T47D (cell line): Measurements from ENCODE around the gene SUN1.

Experiments used
- DNase-seq, 2 experiments: peaks; one replicate each; pipeline versions ENCODE4 v3.0.0 to v3.0.0-alpha.2; 2011 to 2012; ENCODE audit warnings: low read depth in 1 of 2, low spot score in 1 of 2
- JUND ChIP-seq: IDR thresholded peaks from 2 replicates; pipeline ENCODE4 v1.6.1; 2012; ENCODE audit warnings: low read depth
- in situ Hi-C: cut with HindIII; loops from 2 replicates; pipeline ENCODE4 v1.10.0; 2016; ENCODE audit warnings: low sequenced_read_pairs, low pct_unique_long_range_greater_than_20kb

SUN1 gene

DNA sequence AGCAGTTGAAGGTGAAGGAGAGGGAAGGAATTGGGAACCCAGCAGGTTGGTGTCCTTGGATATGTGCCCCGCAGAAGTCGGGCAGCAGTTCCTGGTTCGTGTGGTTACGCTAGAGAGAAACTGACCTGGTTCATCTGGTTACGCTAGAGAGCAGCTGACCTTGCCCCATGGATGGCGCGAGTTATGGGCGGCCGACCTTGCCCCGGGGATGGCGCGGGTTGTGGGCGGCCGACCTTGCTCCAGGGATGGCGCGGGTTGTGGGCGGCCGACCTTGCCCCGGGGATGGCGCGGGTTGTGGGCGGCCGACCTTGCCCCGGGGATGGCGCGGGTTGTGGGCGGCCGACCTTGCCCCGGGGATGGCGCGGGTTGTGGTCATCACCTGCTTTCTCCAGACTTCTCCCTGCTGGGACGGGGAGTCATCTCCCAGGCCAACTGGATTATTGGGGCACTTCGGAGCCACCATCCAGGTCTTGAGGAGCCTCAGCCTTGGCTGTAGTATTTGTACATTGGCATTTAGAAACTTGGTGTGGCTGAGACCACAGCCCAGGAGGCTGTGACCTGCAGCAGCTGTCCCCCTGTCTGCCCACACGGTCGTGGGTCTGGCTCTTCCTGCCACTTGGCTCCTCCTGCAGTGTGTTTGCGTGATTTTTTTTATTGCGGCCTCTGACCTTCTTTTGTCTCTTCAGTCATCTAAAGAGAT lies 50.2 kb downstream of the SUN1 start:
- in situ Hi-C loops: no loop called here
- no peak for TF ChIP-seq JUND
- DNase-seq: peak in 1 of 2 experiments; percentile 80

DNA sequence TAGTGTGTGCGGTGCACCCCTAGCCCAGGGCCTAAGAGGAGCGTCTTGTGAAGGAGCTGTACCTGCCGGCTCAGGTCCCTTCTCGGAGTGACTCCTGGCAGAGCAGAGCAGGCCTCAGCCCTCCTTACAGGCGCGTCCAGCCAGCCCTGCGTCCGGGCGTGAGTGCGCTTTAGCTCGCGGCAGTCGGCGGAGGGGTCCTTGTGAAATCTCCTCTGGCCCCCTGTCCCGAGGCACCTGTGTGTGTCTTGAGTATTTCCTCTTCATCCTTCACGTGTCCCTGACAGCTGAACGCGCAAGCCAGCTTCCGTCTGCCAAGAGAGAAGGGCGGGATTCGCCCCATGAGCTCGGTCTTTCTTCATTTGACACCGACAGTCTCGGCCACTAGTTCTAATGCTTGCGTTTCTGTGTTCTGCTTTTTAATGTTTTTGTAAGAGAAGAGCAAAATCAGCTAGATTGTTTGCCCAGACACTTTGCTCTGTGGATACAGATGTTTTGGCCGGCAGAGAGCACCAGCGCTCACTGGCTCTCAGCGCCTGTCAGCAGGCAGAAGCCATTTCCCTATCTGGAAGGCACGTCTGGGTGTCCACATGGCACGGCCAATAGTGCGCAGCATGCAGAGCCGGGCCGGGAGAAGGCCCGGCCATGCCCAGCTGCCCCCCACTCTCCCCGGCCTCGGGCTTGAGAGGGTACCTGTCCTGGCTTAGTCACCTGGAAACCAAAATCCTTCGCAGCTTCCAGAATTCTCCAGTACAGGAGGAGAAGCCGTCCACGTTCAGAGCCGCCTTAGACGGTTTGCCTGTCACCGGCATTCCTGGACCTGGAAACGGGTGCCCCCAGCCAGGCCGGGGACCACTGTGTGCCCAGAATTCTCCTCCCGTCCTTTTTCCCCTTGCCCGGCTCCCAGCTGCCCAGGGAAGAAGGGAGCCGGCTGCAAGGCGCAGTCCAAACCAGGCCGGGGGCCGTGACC lies 51.1 kb downstream of the SUN1 start:
- in situ Hi-C loops: no loop called here
- TF ChIP-seq JUND: no peak
- no peak for DNase-seq

DNA sequence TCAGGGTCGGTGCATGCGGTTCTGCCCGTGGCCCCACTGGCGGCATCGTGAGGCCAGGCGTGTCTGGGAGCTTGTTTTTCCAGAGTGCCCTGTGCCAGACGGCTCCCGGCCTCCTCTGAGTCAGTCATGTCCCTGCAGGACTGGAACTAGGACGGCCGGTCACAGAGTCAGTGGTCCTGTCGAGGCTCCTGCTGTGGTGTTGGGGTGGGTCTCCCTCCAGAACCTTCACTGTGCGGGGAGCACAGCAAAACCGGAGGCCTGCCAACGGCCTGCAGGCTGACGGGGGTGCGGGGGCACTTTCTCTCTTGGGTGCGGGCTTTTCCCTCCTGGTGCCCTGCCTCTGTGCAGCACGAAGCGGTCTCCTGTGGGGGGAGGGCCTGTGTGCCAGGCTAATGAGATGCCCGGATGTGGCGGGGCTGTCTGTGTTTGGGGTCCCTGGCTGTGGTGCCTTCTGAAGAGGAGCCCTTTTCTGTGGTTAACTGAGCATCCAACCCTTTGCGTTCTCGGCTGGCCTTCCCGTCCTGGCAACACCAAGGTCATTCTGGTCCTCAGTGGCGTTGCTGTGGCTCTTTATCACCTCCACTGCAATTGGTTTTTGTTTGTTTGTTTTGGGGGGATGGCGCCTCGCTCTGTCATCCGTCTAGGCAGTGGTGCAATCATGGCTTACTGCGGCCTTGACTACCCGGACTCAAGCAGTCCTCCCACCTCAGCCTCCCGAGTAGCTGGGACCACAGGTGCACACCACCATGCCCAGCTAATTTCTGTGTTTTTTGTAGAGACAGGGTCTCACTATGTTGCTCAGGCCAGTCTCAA lies 52.1 kb downstream of the SUN1 start:
- in situ Hi-C loops: no loop called here
- peak in 1 of 2 experiments; percentile 46 for DNase-seq
- TF ChIP-seq JUND: no peak

DNA sequence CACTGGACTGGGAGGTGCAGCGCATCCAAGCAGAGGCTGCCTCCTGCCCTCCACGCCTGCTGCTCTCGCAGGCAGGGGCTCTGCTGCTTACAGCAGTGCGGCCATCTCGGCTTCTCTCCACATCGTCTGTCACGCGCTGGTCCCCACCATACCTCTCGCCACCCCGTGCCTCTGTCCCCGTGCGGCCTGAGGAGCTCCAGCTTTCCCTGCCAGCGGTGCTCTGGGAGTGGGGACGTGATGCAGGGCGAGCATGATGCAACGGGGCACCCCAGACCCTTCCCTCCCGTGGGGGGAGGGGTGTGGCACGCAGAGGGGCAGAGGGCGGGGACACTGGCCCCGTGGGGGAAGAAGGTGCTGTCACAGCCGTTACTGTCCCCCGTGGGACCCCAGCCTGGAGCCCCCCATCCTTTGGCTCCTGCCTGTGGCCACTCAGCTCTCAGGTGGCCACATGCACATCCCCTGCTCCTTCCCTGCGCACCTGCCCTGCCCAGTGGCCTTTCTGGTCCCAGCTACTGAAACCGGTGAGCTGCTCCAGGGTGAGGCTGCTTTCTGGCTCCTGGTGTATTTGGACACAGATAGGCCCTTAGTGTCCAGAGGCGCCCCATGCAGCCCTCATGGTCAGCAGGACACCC lies 53.1 kb downstream of the SUN1 start:
- in situ Hi-C loops: no loop called here
- DNase-seq: no peak
- no peak for TF ChIP-seq JUND

DNA sequence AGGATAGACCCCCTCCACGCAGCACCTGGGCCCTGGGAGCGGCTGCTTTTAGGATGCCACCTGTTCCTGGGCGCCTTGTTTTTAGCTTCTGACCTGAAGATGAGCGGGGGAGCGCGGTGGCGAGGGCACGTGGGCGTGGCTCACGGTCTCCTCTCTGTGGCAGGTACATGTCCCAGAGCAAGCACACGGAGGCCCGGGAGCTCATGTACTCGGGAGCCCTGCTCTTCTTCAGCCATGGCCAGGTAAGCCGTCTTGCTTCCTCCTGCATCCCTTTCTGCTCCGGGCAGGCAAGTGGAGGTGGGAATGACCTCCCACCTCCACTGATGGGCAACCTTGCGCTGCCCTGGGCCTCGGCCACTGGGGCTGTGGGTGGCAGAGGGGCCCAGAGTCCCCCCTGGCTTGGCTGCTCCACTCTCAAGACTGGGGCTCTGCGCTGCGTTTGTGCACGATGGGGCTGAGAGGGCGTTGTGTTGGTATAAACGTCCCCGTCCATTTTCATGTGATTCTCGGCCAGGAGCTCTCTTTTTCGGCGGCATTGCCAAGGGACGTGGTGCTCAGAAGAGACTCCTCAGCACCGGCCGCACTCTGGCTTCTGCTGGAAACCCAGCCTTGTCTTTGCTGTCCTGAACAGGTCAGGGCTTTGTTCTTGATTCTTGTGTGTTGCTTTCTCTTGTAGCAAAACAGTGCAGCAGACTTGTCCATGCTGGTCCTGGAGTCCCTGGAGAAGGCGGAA lies 53.8 kb downstream of the SUN1 start:
- in situ Hi-C loops: no loop called here
- no peak for TF ChIP-seq JUND
- no peak for DNase-seq

DNA sequence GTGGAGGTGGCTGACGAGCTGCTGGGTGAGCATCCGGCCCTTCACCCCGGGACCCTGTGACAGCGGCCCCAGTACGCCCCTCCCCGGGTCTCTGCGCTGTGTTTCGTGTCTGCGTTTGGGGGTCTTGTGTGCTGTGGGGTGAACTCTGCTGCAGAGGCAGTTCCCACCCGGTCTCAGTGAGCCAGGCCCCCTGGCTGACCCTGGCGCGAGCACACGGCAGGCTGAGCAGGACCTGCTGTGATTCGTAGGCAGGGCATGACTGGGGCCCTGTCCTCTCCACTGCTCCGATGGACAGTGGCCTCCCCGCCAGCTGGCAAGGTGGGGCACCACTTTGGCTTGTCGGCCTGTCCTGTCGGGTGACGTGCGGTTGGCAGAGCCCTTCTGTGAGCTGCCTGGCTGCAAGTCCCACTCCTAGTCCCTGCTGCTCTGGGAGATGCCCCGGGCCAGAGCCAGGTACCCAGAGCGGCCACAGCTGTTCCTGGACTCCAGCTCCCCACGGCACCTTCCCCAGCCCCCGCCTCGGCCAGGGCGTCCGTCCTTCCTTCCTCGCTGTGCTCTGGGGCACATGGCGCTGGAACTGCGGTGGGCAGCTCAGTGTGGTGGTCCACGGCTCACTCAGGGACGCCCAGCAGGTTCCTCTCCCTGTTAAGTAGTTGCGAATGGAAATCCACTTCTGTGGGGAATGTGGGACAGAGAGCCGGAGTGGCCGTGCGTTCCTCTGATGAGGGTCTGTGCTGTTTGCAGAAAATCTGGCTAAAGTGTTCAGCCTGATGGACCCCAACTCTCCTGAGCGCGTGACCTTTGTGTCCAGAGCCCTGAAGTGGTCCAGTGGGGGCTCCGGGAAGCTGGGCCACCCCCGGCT lies 54.6 kb downstream of the SUN1 start:
- in situ Hi-C loops: no loop called here
- TF ChIP-seq JUND: no peak
- no peak for DNase-seq

DNA sequence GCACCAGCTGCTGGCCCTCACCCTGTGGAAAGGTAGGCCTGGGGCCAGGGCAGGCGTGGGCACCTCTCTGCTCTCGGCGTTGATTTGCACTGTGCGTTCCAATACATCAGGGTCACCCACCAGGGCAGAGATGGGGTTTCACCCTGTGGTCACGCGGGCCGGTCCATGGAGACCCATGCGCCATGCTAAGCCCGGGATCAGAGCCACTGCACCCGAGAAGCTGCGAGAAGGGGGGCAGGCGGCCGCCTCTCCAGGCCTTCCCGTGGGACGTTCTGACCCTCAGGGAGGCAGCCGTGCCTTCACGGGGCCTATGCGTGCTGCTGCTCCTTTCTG lies 55.2 kb downstream of the SUN1 start:
- in situ Hi-C loops: no loop called here
- DNase-seq: no peak
- TF ChIP-seq JUND: no peak

DNA sequence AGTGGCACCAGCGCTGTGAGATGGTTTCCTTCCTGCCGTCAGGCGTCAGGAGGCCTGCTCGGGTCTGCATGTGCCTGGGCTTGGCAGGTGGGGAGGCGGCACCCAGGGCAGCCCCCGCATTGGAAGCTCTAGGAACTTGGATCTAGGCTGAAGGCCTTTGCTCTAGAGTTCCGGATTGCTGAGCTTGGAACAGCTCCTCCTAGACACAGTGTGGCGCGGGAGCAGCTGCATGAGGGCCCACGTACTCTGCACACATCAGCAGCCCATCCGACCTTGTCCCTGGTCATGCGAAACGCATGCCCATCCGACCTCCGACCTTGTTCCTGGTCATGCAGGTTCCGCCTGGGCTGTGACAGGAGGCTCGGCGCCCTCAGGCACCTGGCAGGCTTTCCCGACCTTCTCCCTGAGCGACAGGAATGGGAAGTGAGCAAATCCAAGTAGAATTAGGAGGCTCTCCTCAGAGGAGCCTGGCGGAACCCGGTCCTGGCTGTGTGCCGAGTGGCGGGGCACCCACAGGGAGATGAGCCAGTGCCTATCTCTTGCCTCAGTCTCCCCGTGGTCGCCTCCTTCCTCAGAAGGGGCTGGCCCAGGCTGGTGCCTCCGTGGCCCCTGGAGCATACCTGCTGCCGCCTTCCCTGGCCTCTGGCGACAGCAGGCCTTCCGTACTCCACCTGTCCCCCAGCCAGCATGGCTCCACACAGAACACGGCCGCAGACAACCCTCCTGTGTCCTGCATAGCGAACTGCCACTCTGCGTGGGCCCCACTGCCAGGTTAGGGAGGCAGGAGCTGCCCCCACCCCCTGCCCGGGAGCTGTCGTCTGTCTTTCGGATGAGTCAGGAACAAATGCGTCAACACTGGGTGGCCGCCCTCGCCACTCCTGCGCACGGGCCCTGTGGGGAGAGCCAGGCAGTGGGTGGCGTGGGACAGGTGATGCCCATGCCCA lies 56.1 kb downstream of the SUN1 start:
- DNase-seq: peak in 1 of 2 experiments; percentile 55
- TF ChIP-seq JUND: no peak
- in situ Hi-C loops: no loop called here

DNA sequence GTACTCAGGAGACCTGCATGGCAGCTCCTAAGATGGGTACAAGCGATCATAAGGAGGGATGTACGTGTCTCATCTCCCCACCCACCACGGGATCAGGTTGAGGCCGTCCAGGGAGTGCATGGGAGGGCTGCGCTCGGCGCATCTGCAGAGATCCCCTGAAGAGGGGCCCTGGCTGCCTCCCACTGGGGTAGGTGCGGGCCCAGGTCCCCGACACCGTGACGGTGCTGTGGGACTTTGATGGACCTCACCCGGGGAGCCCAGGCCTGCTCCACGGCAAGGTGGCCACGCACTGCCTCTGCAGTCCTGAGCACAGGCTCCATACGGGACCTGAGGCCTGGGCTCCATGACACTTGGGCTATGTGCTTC lies 56.7 kb downstream of the SUN1 start:
- in situ Hi-C loops: no loop called here
- DNase-seq: no peak
- TF ChIP-seq JUND: no peak

DNA sequence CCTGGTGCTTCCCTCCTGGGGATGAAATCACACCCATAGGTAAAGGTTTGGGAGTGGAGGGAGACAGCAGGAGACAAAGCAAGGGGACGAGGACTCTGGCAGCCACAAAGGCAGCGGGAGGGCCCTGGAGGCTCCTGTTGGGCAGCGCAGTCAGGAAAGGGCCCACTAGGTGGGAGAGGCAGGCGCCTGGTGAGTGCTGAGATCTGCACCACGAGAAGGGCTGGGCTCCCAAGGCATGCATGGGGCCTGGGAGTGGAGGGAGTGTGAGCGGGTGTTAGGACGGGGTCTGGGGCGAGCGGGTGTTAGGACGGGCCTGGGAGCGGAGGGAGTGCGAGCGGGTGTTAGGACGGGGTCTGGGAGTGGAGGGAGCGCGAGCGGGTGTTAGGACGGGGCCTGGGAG lies 57.1 kb downstream of the SUN1 start:
- DNase-seq: no peak
- TF ChIP-seq JUND: no peak
- in situ Hi-C loops: no loop called here

DNA sequence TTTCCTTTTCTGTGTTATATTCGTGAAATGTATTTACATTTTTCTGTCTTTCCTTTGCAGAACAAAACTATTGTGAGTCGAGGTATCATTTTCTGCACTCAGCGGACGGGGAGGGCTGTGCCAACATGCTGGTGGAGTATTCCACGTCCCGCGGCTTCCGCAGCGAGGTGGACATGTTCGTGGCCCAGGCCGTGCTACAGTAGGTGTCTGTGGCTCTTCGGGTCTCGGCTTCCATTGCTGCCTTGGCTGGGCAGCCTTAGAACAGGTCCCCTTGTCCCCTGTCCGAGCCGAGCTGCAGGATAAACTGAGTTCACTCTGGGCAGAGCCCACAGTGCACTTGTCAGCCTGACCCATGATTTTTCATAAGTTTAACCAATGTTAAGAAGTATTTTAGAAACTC lies 58.6 kb downstream of the SUN1 start:
- in situ Hi-C loops: no loop called here
- TF ChIP-seq JUND: no peak
- DNase-seq: no peak
